ENCODE measurements around the gene STK17A.

DNA sequence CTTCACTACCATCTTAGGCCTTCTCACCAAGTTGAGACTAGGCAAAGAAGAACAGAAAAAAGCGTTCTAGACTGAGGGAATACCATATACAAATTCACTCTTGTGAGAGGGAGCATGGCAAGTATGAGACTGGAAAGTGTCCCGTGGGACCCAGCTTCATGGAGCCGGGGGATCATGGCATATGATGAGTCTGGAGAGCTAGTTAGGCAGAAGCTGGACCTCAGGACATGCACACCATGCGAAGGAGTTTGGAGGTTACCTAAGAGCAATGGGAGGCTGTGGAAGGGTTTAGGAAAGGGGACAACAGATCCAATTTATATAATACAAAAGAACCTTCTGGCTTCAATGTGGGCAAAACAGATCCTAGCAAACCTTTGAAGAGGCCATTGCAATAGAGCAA is 34.1 kb downstream of the STK17A start:
- TF ChIP-seq POLR2AphosphoS5 (IDR thresholded peaks at IDR 0.05) = no peak
- TF ChIP-seq, protein P1, sequence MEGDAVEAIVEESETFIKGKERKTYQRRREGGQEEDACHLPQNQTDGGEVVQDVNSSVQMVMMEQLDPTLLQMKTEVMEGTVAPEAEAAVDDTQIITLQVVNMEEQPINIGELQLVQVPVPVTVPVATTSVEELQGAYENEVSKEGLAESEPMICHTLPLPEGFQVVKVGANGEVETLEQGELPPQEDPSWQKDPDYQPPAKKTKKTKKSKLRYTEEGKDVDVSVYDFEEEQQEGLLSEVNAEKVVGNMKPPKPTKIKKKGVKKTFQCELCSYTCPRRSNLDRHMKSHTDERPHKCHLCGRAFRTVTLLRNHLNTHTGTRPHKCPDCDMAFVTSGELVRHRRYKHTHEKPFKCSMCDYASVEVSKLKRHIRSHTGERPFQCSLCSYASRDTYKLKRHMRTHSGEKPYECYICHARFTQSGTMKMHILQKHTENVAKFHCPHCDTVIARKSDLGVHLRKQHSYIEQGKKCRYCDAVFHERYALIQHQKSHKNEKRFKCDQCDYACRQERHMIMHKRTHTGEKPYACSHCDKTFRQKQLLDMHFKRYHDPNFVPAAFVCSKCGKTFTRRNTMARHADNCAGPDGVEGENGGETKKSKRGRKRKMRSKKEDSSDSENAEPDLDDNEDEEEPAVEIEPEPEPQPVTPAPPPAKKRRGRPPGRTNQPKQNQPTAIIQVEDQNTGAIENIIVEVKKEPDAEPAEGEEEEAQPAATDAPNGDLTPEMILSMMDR (IDR thresholded peaks at IDR 0.05) = no peak
- no peak for TF ChIP-seq EP300 (IDR thresholded peaks at IDR 0.05)
- TF ChIP-seq POLR2A (IDR thresholded peaks at IDR 0.05) = no peak

All from upper lobe of left lung (tissue), 4 donors.